Naive thymus-derived CD4-positive, alpha-beta T cell (primary cell): Measurements from ENCODE around the gene CYP27C1. TPM values are rescaled to one million over a fixed set of nuclear protein-coding genes. Genes with fewer than 3 reads are reported as not detected.
A peak's percentile ranks its signal among the peaks of the same experiment; 100 is the strongest.

ENCODE experiments used
- ATAC-seq: fragments of 150-1000 bp; cut with Tn5 transposase; 2 replicates; pipeline ENCODE4 v1.10.0; 2021; ENCODE audit warnings: mild to moderate bottlenecking, moderate library complexity
- CTCF ChIA-PET: fragments of 350-600 bp; sonication (Branson Sonifier 250); formaldehyde crosslinking; loops from one replicate; lab custom pipeline; 2021; ENCODE audit warnings: antibody characterized with exemption; lab: Charles Lee
- POLR2A ChIA-PET: fragments of 350-600 bp; sonication (Branson Sonifier 250); formaldehyde crosslinking; loops from one replicate; lab custom pipeline; 2021; ENCODE audit warnings: antibody characterized with exemption, inconsistent platforms; lab: Charles Lee
- DNase-seq, 9 donors: peaks; one replicate each; pipeline versions ENCODE4 v3.0.0 to v3.0.0-alpha.2; 2020 to 2022; ENCODE audit warnings: mixed read lengths in 1 of 9
- H3K27ac ChIP-seq: one replicate; pipeline ENCODE4 v1.7.0; 2013; ENCODE audit warnings: mild to moderate bottlenecking, low read depth, low read length, moderate library complexity
- H3K27me3 ChIP-seq, 2 donors: one replicate each; pipeline ENCODE4 v1.7.0; 2013; ENCODE audit warnings: low read length in 2 of 2, mild to moderate bottlenecking in 2 of 2, moderate library complexity in 2 of 2; ENCODE audit not compliant: control insufficient read depth in 2 of 2, insufficient read depth in 2 of 2
- H3K36me3 ChIP-seq, 3 experiments: 1 replicate in 2 of 3; 2 replicates in 1 of 3; pipeline ENCODE4 v1.7.0; 2013; ENCODE audit warnings: low read length in 3 of 3, mild to moderate bottlenecking in 3 of 3, moderate library complexity in 1 of 3; ENCODE audit not compliant: insufficient read depth in 3 of 3, control insufficient read depth in 2 of 3
- H3K4me1 ChIP-seq, 2 donors: one replicate each; pipeline ENCODE4 v1.7.0; 2013; ENCODE audit warnings: low read length in 2 of 2, mild to moderate bottlenecking in 2 of 2, moderate library complexity in 1 of 2; ENCODE audit not compliant: control insufficient read depth in 2 of 2, insufficient read depth in 2 of 2
- H3K4me3 ChIP-seq: 2 replicates; pipeline ENCODE4 v1.7.0; 2013; ENCODE audit warnings: mild to moderate bottlenecking, low read length
- H3K9me3 ChIP-seq, 3 experiments: 1 replicate in 2 of 3; 2 replicates in 1 of 3; pipeline ENCODE4 v1.7.0; 2013; ENCODE audit warnings: low read length in 3 of 3; ENCODE audit not compliant: control insufficient read depth in 2 of 3
- H3K27ac Mint-ChIP-seq, 9 donors: one replicate each; pipeline ENCODE4 v1.8.0; 2020 to 2022; ENCODE audit warnings: mixed read lengths in 9 of 9, mild to moderate bottlenecking in 8 of 9, moderate library complexity in 5 of 9, inconsistent platforms in 2 of 9
- H3K27me3 Mint-ChIP-seq, 5 donors: one replicate each; pipeline ENCODE4 v1.8.0; 2021 to 2022; ENCODE audit warnings: mixed read lengths in 5 of 5, mild to moderate bottlenecking in 1 of 5
- H3K36me3 Mint-ChIP-seq, 5 donors: one replicate each; pipeline ENCODE4 v1.8.0; 2020 to 2022; ENCODE audit warnings: mixed read lengths in 5 of 5, mild to moderate bottlenecking in 3 of 5, inconsistent platforms in 1 of 5
- H3K4me1 Mint-ChIP-seq, 7 donors: one replicate each; pipeline ENCODE4 v1.8.0; 2020 to 2022; ENCODE audit warnings: mixed read lengths in 7 of 7, mild to moderate bottlenecking in 3 of 7, inconsistent platforms in 1 of 7
- H3K4me3 Mint-ChIP-seq, 10 donors: one replicate each; pipeline ENCODE4 v1.8.0; 2020 to 2022; ENCODE audit warnings: mild to moderate bottlenecking in 10 of 10, mixed read lengths in 10 of 10, moderate library complexity in 6 of 10, inconsistent platforms in 2 of 10
- H3K9me3 Mint-ChIP-seq, 11 donors: one replicate each; pipeline ENCODE4 v1.8.0; 2020 to 2022; ENCODE audit warnings: mixed read lengths in 11 of 11, mild to moderate bottlenecking in 4 of 11, inconsistent platforms in 1 of 11, moderate library complexity in 1 of 11
- intact Hi-C, 2 donors: fragments of 100-400 bp; cut with micrococcal nuclease; formaldehyde crosslinking; loops; one replicate each; pipeline ENCODE4 v1.15.1; 2023
- polyA plus RNA-seq, 2 donors: library from polyadenylated mRNA; unstranded; fragments of 300-500 nt; fragmentation: Illumina TruSeq; gene quantifications; one replicate each; pipeline ENCODE4 v1.2.3, GENCODE V29; 2021
- total RNA-seq, 6 experiments: library from RNA in 5 of 6; stranded (reverse) in 5 of 6; gene quantifications; 1 replicate in 5 of 6; 2 replicates in 1 of 6; pipeline ENCODE4 v1.2.3 and lab custom pipeline; 2021 to 2026

Gene CYP27C1
- total and polyA plus RNA-seq, 7 experiments from 2014 or later, result not detected

DNA sequence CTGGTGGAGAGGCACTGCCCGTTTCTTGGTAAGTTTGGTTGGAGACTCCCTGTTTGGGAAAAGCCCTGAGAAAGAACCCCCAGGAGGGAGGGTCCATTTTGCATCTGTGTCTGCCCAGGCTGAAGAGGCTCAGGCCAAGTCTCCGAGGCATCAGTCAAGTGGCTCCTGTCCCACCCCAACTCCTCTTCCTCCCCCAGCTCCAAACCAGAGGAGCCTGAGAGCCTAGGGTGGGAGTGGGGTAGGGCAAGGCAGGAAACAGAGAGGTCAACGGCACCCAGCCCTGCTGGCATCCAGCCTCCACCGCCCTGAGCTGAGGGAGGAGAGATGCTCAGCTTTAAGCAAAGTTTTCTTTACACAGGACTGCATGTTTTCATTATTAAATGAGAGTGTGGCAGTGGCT, 38.2 kb downstream of the CYP27C1 start:
- no peak overlapping the region for H3K4me3 ChIP-seq
- Mint-ChIP-seq H3K27ac (no peak overlapping the region), H3K4me3 (no peak overlapping the region), H3K36me3 (peaks cover 0 to 4% (median 0%) of the 10 kb centered on the region in 5 donors), H3K27me3 (peaks cover 9 to 18% (median 15%) of the 10 kb centered on the region in 5 donors), H3K4me1 (peaks cover 4 to 9% (median 6%) of the 10 kb centered on the region in 7 donors), H3K9me3 (peaks cover 0 to 11% (median 5%) of the 10 kb centered on the region in 11 donors)
- H3K9me3 ChIP-seq, result no peaks in the 10 kb centered on the region
- H3K4me1 ChIP-seq, result no peaks in the 10 kb centered on the region
- intact Hi-C loops, result no loop called here
- ChIA-PET POLR2A (no interaction called here), CTCF (no interaction called here)
- H3K36me3 ChIP-seq, result no peaks in the 10 kb centered on the region
- ATAC-seq, result no peak
- H3K27me3 ChIP-seq, result no peaks in the 10 kb centered on the region
- no peak overlapping the region for H3K27ac ChIP-seq
- no peak for DNase-seq

- H3K27ac Mint-ChIP-seq, result no peak overlapping the region
- intact Hi-C loops, result no loop called here
- CTCF ChIA-PET, result no interaction called here
These were observed 40.3 kb downstream of the CYP27C1 start for GRCh38 chr2:127179766-127180165.

DNA sequence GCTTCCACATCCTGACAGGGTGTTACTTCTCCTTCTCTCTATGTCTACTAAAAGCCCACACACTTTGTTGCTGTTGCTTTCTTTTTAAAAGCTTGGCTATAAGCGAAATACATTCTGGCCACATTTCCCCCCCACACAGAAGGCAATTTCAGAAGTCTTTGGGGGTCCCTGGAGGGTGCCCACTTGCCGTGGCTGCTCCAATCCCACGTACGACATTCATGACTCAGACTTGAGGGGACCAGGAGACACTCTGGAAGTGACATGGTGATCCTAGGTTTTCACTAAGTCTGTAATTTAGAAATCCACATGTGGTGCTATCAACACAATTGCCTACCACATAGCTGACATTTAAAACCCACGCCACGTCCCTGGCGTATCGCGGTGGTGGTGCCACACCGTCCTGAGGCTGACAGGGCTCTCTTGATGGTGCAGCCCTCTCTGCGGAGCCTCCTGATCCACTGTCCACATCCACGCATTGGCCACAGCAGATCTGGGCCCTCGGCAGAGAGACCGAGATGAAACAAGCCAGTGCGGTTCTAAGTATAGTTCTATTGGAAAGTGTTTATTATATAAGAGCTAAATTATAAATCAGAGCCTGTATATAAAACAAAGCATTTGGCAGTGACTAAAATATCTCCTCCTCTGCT, 42.4 kb downstream of the CYP27C1 start:
- H3K27ac ChIP-seq, result no peak overlapping the region
- no peaks in the 10 kb centered on the region for H3K9me3 ChIP-seq
- peaks cover 0 to 13% (median 10%) of the 10 kb centered on the region in 5 donors for H3K27me3 Mint-ChIP-seq
- DNase-seq, result no peak
- CTCF ChIA-PET, result interaction anchor here (1.1 kb wide), 1 partner anchor 38 kb away, joined by 3 read pairs; no protein-coding TSS in a partner anchor
- H3K4me1 Mint-ChIP-seq, result no peaks in the 10 kb centered on the region
- intact Hi-C loops, result no loop called here
- H3K4me1 ChIP-seq, result no peaks in the 10 kb centered on the region
- POLR2A ChIA-PET, result no interaction called here
- H3K36me3 Mint-ChIP-seq, result peaks cover 0 to 2% (median 0%) of the 10 kb centered on the region in 5 donors
- peaks cover 0 to 11% (median 5%) of the 10 kb centered on the region in 11 donors for H3K9me3 Mint-ChIP-seq
- no peak overlapping the region for H3K27ac Mint-ChIP-seq
- ATAC-seq, result no peak
- H3K27me3 ChIP-seq, result no peaks in the 10 kb centered on the region
- H3K36me3 ChIP-seq, result no peaks in the 10 kb centered on the region
- no peak overlapping the region for H3K4me3 Mint-ChIP-seq
- no peak overlapping the region for H3K4me3 ChIP-seq

More at GRCh38 chr2:127179766-127180165, 40.3 kb downstream of the CYP27C1 start:
- Mint-ChIP-seq H3K9me3 (peaks cover 0 to 11% (median 5%) of the 10 kb centered on the region in 11 donors), H3K27me3 (peaks cover 0 to 12% (median 10%) of the 10 kb centered on the region in 5 donors), H3K4me3 (no peak overlapping the region), H3K36me3 (peaks cover 0 to 2% (median 0%) of the 10 kb centered on the region in 5 donors), H3K4me1 (peaks cover 0 to under 1% (median 0%) of the 10 kb centered on the region in 7 donors)
- no peak for DNase-seq
- H3K36me3 ChIP-seq, result no peaks in the 10 kb centered on the region
- POLR2A ChIA-PET, result no interaction called here
- no peak for ATAC-seq
- H3K27me3 ChIP-seq, result no peaks in the 10 kb centered on the region
- H3K4me1 ChIP-seq, result no peaks in the 10 kb centered on the region
- no peak overlapping the region for H3K4me3 ChIP-seq
- H3K9me3 ChIP-seq, result no peaks in the 10 kb centered on the region
- H3K27ac ChIP-seq, result no peak overlapping the region

DNA sequence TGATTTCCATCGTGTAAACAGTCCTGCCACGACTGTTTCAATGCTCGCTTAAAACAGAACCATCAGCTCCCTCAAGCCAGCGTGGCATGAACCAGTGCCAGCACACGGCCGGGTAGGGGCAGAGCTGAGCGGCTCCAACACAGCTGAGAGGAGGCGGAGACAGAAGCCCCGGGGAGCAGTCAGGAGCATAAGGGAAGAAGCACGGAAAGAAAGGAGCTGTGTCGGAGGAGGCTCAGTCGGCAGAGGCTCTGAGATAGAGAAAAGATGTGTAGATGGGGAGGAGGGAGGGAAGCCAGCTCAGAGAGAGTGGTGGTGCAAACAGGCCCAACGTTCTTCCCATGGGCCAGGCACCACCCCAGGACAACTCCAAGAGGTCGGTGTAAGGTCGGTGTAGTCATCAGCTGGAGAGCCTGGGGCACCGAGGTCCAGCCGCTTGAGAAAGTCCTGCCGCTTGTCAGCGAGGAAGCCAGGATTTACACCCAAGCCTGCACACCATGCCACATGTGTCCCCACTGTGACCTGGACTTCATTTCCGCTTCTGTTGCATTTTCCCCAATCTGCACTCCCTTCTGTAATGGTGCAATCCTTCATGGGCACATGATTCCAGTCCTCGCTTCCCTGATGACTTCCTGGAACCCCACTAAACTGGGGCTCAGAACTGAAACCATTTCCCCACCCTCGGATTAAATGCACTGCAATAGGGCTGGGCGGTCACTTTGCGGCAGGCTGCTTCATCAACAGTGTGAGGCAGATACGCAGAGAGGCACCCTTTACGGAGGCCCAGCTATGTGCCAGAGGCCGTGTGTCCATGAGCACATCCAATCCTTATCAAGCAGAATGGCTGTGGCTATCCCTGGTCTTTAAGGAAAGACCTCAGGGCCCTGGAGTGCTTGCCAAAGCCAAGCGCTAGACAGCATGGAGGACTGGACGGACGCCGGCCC, 43.5 kb downstream of the CYP27C1 start:
- Mint-ChIP-seq H3K36me3 (peaks cover 0 to 2% (median 0%) of the 10 kb centered on the region in 5 donors), H3K4me3 (no peak overlapping the region), H3K9me3 (peaks cover 0 to 11% (median 5%) of the 10 kb centered on the region in 11 donors), H3K4me1 (no peaks in the 10 kb centered on the region), H3K27me3 (peaks cover 0 to 13% (median 10%) of the 10 kb centered on the region in 5 donors), H3K27ac (peak overlapping the region in 1 of 9 donors; percentile 62)
- ChIA-PET CTCF (no interaction called here), POLR2A (no interaction called here)
- intact Hi-C loops, result no loop called here
- Histone ChIP-seq H3K27me3 (no peaks in the 10 kb centered on the region), H3K9me3 (no peaks in the 10 kb centered on the region), H3K27ac (no peak overlapping the region), H3K36me3 (no peaks in the 10 kb centered on the region), H3K4me3 (no peak overlapping the region), H3K4me1 (no peaks in the 10 kb centered on the region)
- no peak for DNase-seq
- ATAC-seq, result peak; percentile 70

DNA sequence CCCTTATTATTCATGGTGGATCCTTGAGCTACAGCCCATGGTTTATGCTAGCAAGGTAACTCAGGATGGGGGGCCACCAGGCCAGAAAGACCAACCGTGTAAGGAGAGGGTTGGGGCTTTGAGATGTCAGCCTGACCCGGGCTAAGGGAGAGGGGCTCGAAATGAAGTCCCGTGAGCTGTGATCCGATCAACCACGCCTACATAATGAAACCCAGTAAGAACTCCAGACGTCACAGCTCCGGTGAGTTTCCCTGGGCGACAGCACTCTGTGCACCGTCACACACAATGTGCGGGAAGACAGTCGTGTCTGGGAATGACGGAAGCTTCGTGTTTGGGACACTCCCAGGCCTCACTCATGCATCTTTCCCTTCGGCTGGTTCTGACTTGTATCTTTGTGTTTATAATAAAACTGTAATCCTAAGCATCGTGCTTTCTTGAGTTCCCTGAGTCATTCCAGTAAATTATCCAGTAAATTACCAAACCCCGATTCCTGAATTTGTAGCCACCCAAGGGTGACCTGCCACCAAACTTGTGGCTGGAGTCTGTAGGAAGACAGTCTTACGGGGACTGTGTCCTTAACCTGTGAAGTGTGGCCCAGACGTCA, 44.2 kb downstream of the CYP27C1 start:
- peaks cover 0 to 2% (median 0%) of the 10 kb centered on the region in 5 donors for H3K36me3 Mint-ChIP-seq
- no peaks in the 10 kb centered on the region for H3K4me1 ChIP-seq
- no peak overlapping the region for H3K27ac Mint-ChIP-seq
- intact Hi-C loops, result no loop called here
- no peaks in the 10 kb centered on the region for H3K36me3 ChIP-seq
- H3K27me3 Mint-ChIP-seq, result peaks cover 0 to 13% (median 10%) of the 10 kb centered on the region in 5 donors
- POLR2A ChIA-PET, result no interaction called here
- no peak for ATAC-seq
- no peak overlapping the region for H3K27ac ChIP-seq
- H3K9me3 ChIP-seq, result no peaks in the 10 kb centered on the region
- CTCF ChIA-PET, result interaction anchor here (1.5 kb wide), 1 partner anchor 108 kb away, joined by 5 read pairs; no protein-coding TSS in a partner anchor
- DNase-seq, result no peak
- H3K4me1 Mint-ChIP-seq, result no peaks in the 10 kb centered on the region
- peaks cover 0 to 11% (median 4%) of the 10 kb centered on the region in 11 donors for H3K9me3 Mint-ChIP-seq
- H3K4me3 ChIP-seq, result no peak overlapping the region
- H3K4me3 Mint-ChIP-seq, result no peak overlapping the region
- no peaks in the 10 kb centered on the region for H3K27me3 ChIP-seq

- H3K4me3 Mint-ChIP-seq, result no peak overlapping the region
- ATAC-seq (no peak), DNase-seq (no peak)
- H3K4me1 Mint-ChIP-seq, result no peaks in the 10 kb centered on the region
- Histone ChIP-seq H3K4me3 (no peak overlapping the region), H3K27ac (no peak overlapping the region), H3K9me3 (no peaks in the 10 kb centered on the region), H3K4me1 (no peaks in the 10 kb centered on the region), H3K36me3 (no peaks in the 10 kb centered on the region), H3K27me3 (no peaks in the 10 kb centered on the region)
- POLR2A ChIA-PET, result interaction anchor here (0.6 kb wide), 1 partner anchor 1169 kb away, joined by 3 read pairs; no protein-coding TSS in a partner anchor
- no peaks in the 10 kb centered on the region for H3K36me3 Mint-ChIP-seq
- intact Hi-C loops, result no loop called here
- H3K27me3 Mint-ChIP-seq, result peaks cover 0 to 13% (median 10%) of the 10 kb centered on the region in 5 donors
- no peak overlapping the region for H3K27ac Mint-ChIP-seq
- CTCF ChIA-PET, result interaction anchor here (1.5 kb wide), 1 partner anchor 107 kb away, joined by 5 read pairs; no protein-coding TSS in a partner anchor
- H3K9me3 Mint-ChIP-seq, result peaks cover 0 to 6% (median 0%) of the 10 kb centered on the region in 11 donors
These were observed 44.9 kb downstream of the CYP27C1 start for GRCh38 chr2:127175041-127175721.
